Neuronal stem cell (in vitro differentiated cells): ENCODE measurements around the gene CCR1.

Experiments used
- DNase-seq: peaks from one replicate; pipeline ENCODE4 v3.0.0-alpha.2; 2013; ENCODE audit warnings: low spot score
- H2AFZ ChIP-seq: one replicate; pipeline ENCODE4 v1.6.1; 2013; ENCODE audit warnings: mild to moderate bottlenecking, low read length, inconsistent platforms
- H2AK5ac ChIP-seq: 2 replicates; pipeline ENCODE4 v1.6.1; 2013; ENCODE audit warnings: low read depth, mild to moderate bottlenecking, inconsistent platforms, low read length, moderate library complexity, mixed read lengths
- H2BK120ac ChIP-seq: 2 replicates; pipeline ENCODE4 v1.6.1; 2013; ENCODE audit warnings: low read depth, mild to moderate bottlenecking, inconsistent platforms, low read length, moderate library complexity, mixed read lengths
- H2BK12ac ChIP-seq: one replicate; pipeline ENCODE4 v1.6.1; 2013; ENCODE audit warnings: low read length, inconsistent platforms
- H2BK15ac ChIP-seq: 2 replicates; pipeline ENCODE4 v1.6.1; 2013; ENCODE audit warnings: mild to moderate bottlenecking, low read length, inconsistent platforms, mixed read lengths
- H2BK5ac ChIP-seq: one replicate; pipeline ENCODE4 v1.6.1; 2013; ENCODE audit warnings: inconsistent platforms, mild to moderate bottlenecking, low read length, moderate library complexity
- H3K14ac ChIP-seq: one replicate; pipeline ENCODE4 v1.6.1; 2013; ENCODE audit warnings: low read length, inconsistent platforms
- H3K18ac ChIP-seq: 2 replicates; pipeline ENCODE4 v1.6.1; 2013; ENCODE audit warnings: low read length, inconsistent platforms
- H3K23ac ChIP-seq: 2 replicates; pipeline ENCODE4 v1.6.1; 2013; ENCODE audit warnings: low read depth, mild to moderate bottlenecking, mixed read lengths, low read length, inconsistent platforms; ENCODE audit not compliant: poor library complexity
- H3K27ac ChIP-seq: replicated peaks from 3 replicates; pipeline ENCODE4 v1.5.1; 2013; ENCODE audit warnings: low read length, inconsistent platforms
- H3K27me3 ChIP-seq, 3 experiments: 2 replicates each; pipeline ENCODE4 v1.6.1; 2013; ENCODE audit warnings: low read length in 3 of 3, mild to moderate bottlenecking in 2 of 3, inconsistent platforms in 1 of 3, low read depth in 1 of 3, mixed read lengths in 1 of 3, moderate library complexity in 1 of 3; ENCODE audit not compliant: control insufficient read depth in 3 of 3, insufficient read depth in 3 of 3
- H3K36me3 ChIP-seq, 2 donors: replicated peaks in 1 of 2; 2 replicates each; pipeline ENCODE4 v1.6.1; 2013; ENCODE audit warnings: low read length in 2 of 2; ENCODE audit not compliant: control insufficient read depth in 2 of 2, insufficient read depth in 2 of 2
- H3K4ac ChIP-seq: 2 replicates; pipeline ENCODE4 v1.6.1; 2013; ENCODE audit warnings: inconsistent platforms, mild to moderate bottlenecking, low read length, moderate library complexity
- H3K4me1 ChIP-seq, 2 donors: 1 replicate in 1 of 2; 2 replicates in 1 of 2; pipeline ENCODE4 v1.6.1; 2013; ENCODE audit warnings: low read length in 2 of 2, low read depth in 1 of 2; ENCODE audit not compliant: control insufficient read depth in 2 of 2, insufficient read depth in 1 of 2
- H3K4me2 ChIP-seq: one replicate; pipeline ENCODE4 v1.6.1; 2013; ENCODE audit warnings: mild to moderate bottlenecking, low read length, inconsistent platforms; ENCODE audit not compliant: insufficient read depth, poor library complexity, severe bottlenecking
- H3K4me3 ChIP-seq, 2 donors: 2 replicates each; pipeline ENCODE4 v1.5.1; 2013; ENCODE audit warnings: low read length in 2 of 2, mild to moderate bottlenecking in 2 of 2, inconsistent platforms in 1 of 2, moderate library complexity in 1 of 2
- H3K79me1 ChIP-seq: one replicate; pipeline ENCODE4 v1.6.1; 2013; ENCODE audit warnings: low read depth, mild to moderate bottlenecking, inconsistent platforms, low read length, moderate library complexity
- H3K9ac ChIP-seq: one replicate; pipeline ENCODE4 v1.6.1; 2013; ENCODE audit warnings: mild to moderate bottlenecking, low read depth, low read length, inconsistent platforms; ENCODE audit not compliant: poor library complexity
- H3K9me3 ChIP-seq, 2 donors: replicated peaks in 1 of 2; 2 replicates each; pipeline versions ENCODE3 to v1.6.1; 2013; ENCODE audit warnings: low read length in 2 of 2, mild to moderate bottlenecking in 2 of 2, inconsistent platforms in 1 of 2, low read depth in 1 of 2, mixed read lengths in 1 of 2, moderate library complexity in 1 of 2; ENCODE audit not compliant: control insufficient read depth in 2 of 2, insufficient read depth in 1 of 2
- H4K8ac ChIP-seq: one replicate; pipeline ENCODE4 v1.6.1; 2013; ENCODE audit warnings: low read depth, mild to moderate bottlenecking, inconsistent platforms, low read length, moderate library complexity
- H4K91ac ChIP-seq: one replicate; pipeline ENCODE4 v1.6.1; 2013; ENCODE audit warnings: low read length, low read depth, mild to moderate bottlenecking, inconsistent platforms; ENCODE audit not compliant: poor library complexity
- WGBS, 2 donors: extraction: QIAGEN DNeasy Blood & Tissue Kit; methylation state at CpG; one replicate each; pipeline ENCODE4 v1.1.7; 2013; ENCODE audit warnings: missing lambda C conversion rate in 2 of 2, mixed read lengths in 1 of 2; ENCODE audit not compliant: insufficient read length in 2 of 2, insufficient replicate concordance in 1 of 2; ENCODE audit errors: extremely low coverage in 2 of 2; 5-methylcytosine and 5-hydroxymethylcytosine counted together

Gene CCR1

DNA sequence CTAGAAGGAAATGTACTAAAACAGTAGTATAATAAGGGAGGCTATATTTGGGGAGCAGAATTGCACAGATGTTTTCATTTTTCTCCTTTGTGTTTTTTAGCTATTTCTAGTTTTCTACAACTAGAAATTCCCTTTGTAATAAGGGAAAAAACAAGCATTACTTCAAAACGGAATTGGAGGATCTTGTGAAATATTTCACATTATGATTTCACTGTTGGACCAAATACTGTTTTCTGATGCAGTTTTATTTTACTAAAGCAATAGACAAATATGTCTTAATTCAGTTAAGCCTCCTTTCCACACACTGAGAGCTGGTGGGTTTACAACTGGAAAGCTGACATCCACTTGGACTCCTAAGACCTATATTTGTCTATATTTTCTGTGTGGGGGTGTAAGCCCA, 7.3 kb downstream of the CCR1 start:
- Histone ChIP-seq H3K4me1 (no peaks in the 10 kb centered on the region), H3K4me3 (no peak overlapping the region), H3K4ac (no peak overlapping the region), H3K4me2 (no peak overlapping the region), H3K27me3 (no peaks in the 10 kb centered on the region), H3K18ac (no peak overlapping the region), H3K23ac (no peak overlapping the region), H2AK5ac (no peak overlapping the region), H3K79me1 (no peaks in the 10 kb centered on the region), H2BK15ac (no peak overlapping the region), H3K9me3 (no peaks in the 10 kb centered on the region), H4K8ac (no peak overlapping the region), H3K36me3 (no peaks in the 10 kb centered on the region), H3K14ac (no peak overlapping the region), H3K27ac (no peak overlapping the region), H3K9ac (no peak overlapping the region), H2BK12ac (no peak overlapping the region), H4K91ac (no peak overlapping the region), H2BK120ac (no peak overlapping the region), H2AFZ (no peak overlapping the region), H2BK5ac (no peak overlapping the region)
- WGBS, 2 donors = no CpG with 5 or more reads among the region's 1 CpG
- DNase-seq = no peak

GRCh38 chr3:46200211-46200610, 7.9 kb downstream of the CCR1 start:
- H4K8ac ChIP-seq = no peak overlapping the region
- no peaks in the 10 kb centered on the region for H3K27me3 ChIP-seq
- H3K79me1 ChIP-seq = no peaks in the 10 kb centered on the region
- no peak overlapping the region for H3K14ac ChIP-seq
- no peak overlapping the region for H3K18ac ChIP-seq
- no peak overlapping the region for H2BK15ac ChIP-seq
- no peak overlapping the region for H2BK5ac ChIP-seq
- H3K27ac ChIP-seq = no peak overlapping the region
- H3K4me2 ChIP-seq = no peak overlapping the region
- H3K4ac ChIP-seq = no peak overlapping the region
- no peak overlapping the region for H2BK120ac ChIP-seq
- no peak overlapping the region for H3K9ac ChIP-seq
- H2AFZ ChIP-seq = no peak overlapping the region
- no peak overlapping the region for H2BK12ac ChIP-seq
- no CpG with 5 or more reads among the region's 5 CpGs for WGBS, 2 donors
- no peak overlapping the region for H3K23ac ChIP-seq
- H3K9me3 ChIP-seq = no peaks in the 10 kb centered on the region
- no peak overlapping the region for H2AK5ac ChIP-seq
- no peak overlapping the region for H3K4me3 ChIP-seq
- H3K4me1 ChIP-seq = no peaks in the 10 kb centered on the region
- no peaks in the 10 kb centered on the region for H3K36me3 ChIP-seq
- DNase-seq = no peak
- no peak overlapping the region for H4K91ac ChIP-seq

- no peaks in the 10 kb centered on the region for H3K79me1 ChIP-seq
- H3K4me2 ChIP-seq = no peak overlapping the region
- H3K4ac ChIP-seq = no peak overlapping the region
- H3K9ac ChIP-seq = no peak overlapping the region
- H2AFZ ChIP-seq = no peak overlapping the region
- H4K8ac ChIP-seq = no peak overlapping the region
- no CpG with 5 or more reads among the region's 7 CpGs for WGBS, 2 donors
- no peaks in the 10 kb centered on the region for H3K27me3 ChIP-seq
- H2BK12ac ChIP-seq = no peak overlapping the region
- no peak overlapping the region for H2BK15ac ChIP-seq
- no peak overlapping the region for H3K14ac ChIP-seq
- DNase-seq = no peak
- H3K18ac ChIP-seq = no peak overlapping the region
- no peak overlapping the region for H2AK5ac ChIP-seq
- no peaks in the 10 kb centered on the region for H3K4me1 ChIP-seq
- no peak overlapping the region for H4K91ac ChIP-seq
- no peak overlapping the region for H3K27ac ChIP-seq
- H3K23ac ChIP-seq = no peak overlapping the region
- no peak overlapping the region for H2BK120ac ChIP-seq
- H3K36me3 ChIP-seq = no peaks in the 10 kb centered on the region
- H2BK5ac ChIP-seq = no peak overlapping the region
- no peak overlapping the region for H3K4me3 ChIP-seq
- peaks cover 0 to 11% of the 10 kb centered on the region in 2 donors for H3K9me3 ChIP-seq
These were observed 11.7 kb downstream of the CCR1 start for GRCh38 chr3:46196261-46196957.

DNA sequence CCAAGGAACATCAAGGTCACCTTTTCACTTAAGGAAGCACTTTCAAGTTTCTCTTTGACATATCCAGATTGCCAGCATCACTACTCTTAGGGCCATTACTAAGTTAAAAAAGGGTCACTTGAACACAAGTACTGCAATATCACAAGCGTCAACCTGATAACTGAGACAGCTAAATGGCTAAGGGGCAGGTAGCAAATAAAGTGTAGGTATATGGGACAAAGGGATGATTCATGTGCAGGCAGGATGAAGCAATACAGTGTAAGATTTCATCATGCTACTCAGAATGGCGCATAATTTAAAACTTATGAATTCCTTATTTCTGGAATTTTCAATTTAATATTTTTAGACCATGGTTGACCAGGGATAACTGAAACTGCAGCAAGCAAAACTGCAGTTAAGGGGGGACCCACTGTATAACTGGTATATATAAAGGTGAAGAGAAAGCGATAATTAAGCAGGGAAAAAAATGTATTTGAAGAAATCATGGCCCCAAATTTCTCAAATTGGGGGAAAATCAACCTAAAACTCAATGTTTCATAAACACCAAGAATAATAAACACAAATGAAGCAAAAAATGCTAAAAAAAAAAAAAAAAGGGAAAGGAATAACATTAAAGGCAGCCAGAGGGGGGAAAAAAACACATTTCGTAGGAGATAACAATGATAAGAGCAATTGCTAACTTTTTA, 13.1 kb downstream of the CCR1 start:
- no peak overlapping the region for H3K4ac ChIP-seq
- no peak overlapping the region for H2BK15ac ChIP-seq
- H3K9ac ChIP-seq = no peak overlapping the region
- H3K4me2 ChIP-seq = no peak overlapping the region
- H2AK5ac ChIP-seq = no peak overlapping the region
- H3K4me1 ChIP-seq = no peaks in the 10 kb centered on the region
- H2BK5ac ChIP-seq = no peak overlapping the region
- no peak overlapping the region for H4K91ac ChIP-seq
- no peak overlapping the region for H2BK12ac ChIP-seq
- no peak overlapping the region for H3K14ac ChIP-seq
- no peaks in the 10 kb centered on the region for H3K36me3 ChIP-seq
- no CpG with 5 or more reads among the region's 4 CpGs for WGBS, 2 donors
- no peak overlapping the region for H3K27ac ChIP-seq
- peaks cover 0 to 11% of the 10 kb centered on the region in 2 donors for H3K9me3 ChIP-seq
- H3K18ac ChIP-seq = no peak overlapping the region
- H4K8ac ChIP-seq = no peak overlapping the region
- H2AFZ ChIP-seq = no peak overlapping the region
- DNase-seq = no peak
- no peaks in the 10 kb centered on the region for H3K79me1 ChIP-seq
- H3K23ac ChIP-seq = no peak overlapping the region
- H3K27me3 ChIP-seq = no peaks in the 10 kb centered on the region
- no peak overlapping the region for H3K4me3 ChIP-seq
- H2BK120ac ChIP-seq = no peak overlapping the region
